Neutrophil (primary cell): ENCODE data around the gene ZFP91.
"Not testable (repeated sequence)": the region's sequence is repeated elsewhere in the genome, so short reads cannot be mapped to it uniquely, and the experiment has no call there.

ENCODE experiments used
- H3K27ac ChIP-seq: fragments of 200-600 bp; sonication (generic); 2 replicates; pipeline ENCODE4 v1.5.1; 2016; ENCODE audit warnings: mild to moderate bottlenecking, moderate library complexity
- H3K27me3 ChIP-seq: fragments of 200-600 bp; sonication (generic); 2 replicates; pipeline ENCODE4 v1.6.0; 2016; ENCODE audit warnings: mild to moderate bottlenecking
- H3K36me3 ChIP-seq: fragments of 200-600 bp; sonication (generic); 2 replicates; pipeline ENCODE4 v1.5.1; 2017
- H3K4me1 ChIP-seq, 2 experiments: fragments of 200-600 bp in 1 of 2; sonication (generic) in 1 of 2; 1 replicate in 1 of 2; 2 replicates in 1 of 2; pipeline versions ENCODE4 v1.5.1 to v1.6.1; 2013 to 2016; ENCODE audit warnings: low read depth in 1 of 2, low read length in 1 of 2, mild to moderate bottlenecking in 1 of 2, moderate library complexity in 1 of 2; ENCODE audit not compliant: control insufficient read depth in 1 of 2, insufficient read depth in 1 of 2
- H3K4me3 ChIP-seq, 2 experiments: fragments of 200-600 bp in 1 of 2; sonication (generic) in 1 of 2; 1 replicate in 1 of 2; 2 replicates in 1 of 2; pipeline ENCODE4 v1.5.1; 2013 to 2016; ENCODE audit warnings: low read depth in 1 of 2, low read length in 1 of 2, mild to moderate bottlenecking in 1 of 2, moderate library complexity in 1 of 2
- H3K9me3 ChIP-seq: fragments of 200-600 bp; sonication (generic); 2 replicates; pipeline ENCODE4 v1.5.1; 2016
- CTCF ChIP-seq: fragments of 200-600 bp; sonication (generic); IDR thresholded peaks from 2 replicates; pipeline ENCODE4 v1.5.1; 2016; ENCODE audit warnings: antibody characterized with exemption

Gene ZFP91

GRCh38 chr11:58560842-58561241 lies 18.0 kb upstream of the ZFP91 start:
- no peak for TF ChIP-seq CTCF
- H3K36me3 ChIP-seq: peaks cover 17% of the 10 kb centered on the region
- H3K27me3 ChIP-seq: no peaks in the 10 kb centered on the region
- H3K27ac ChIP-seq: no peak overlapping the region
- no peaks in the 10 kb centered on the region for H3K4me1 ChIP-seq
- H3K9me3 ChIP-seq: no peaks in the 10 kb centered on the region
- no peak overlapping the region for H3K4me3 ChIP-seq

- H3K27ac ChIP-seq: no peak overlapping the region
- no peaks in the 10 kb centered on the region for H3K9me3 ChIP-seq
- no peak overlapping the region for H3K4me3 ChIP-seq
- no peaks in the 10 kb centered on the region for H3K4me1 ChIP-seq
- TF ChIP-seq CTCF: no peak
- peaks cover 18% of the 10 kb centered on the region for H3K36me3 ChIP-seq
- no peaks in the 10 kb centered on the region for H3K27me3 ChIP-seq
Observed at GRCh38 chr11:58561394-58562098, 17.3 kb upstream of the ZFP91 start.

GRCh38 chr11:58562375-58562800 lies 16.5 kb upstream of the ZFP91 start:
- TF ChIP-seq CTCF: no peak
- peaks cover 22% of the 10 kb centered on the region for H3K36me3 ChIP-seq
- H3K27me3 ChIP-seq: no peaks in the 10 kb centered on the region
- H3K9me3 ChIP-seq: no peaks in the 10 kb centered on the region
- no peak overlapping the region for H3K27ac ChIP-seq
- H3K4me1 ChIP-seq: no peaks in the 10 kb centered on the region
- H3K4me3 ChIP-seq: no peak overlapping the region

GRCh38 chr11:58564231-58564630 lies 14.6 kb upstream of the ZFP91 start:
- Histone ChIP-seq H3K4me1 (peaks cover 0 to 3% of the 10 kb centered on the region in 2 experiments), H3K27me3 (no peaks in the 10 kb centered on the region), H3K27ac (no peak overlapping the region), H3K9me3 (no peaks in the 10 kb centered on the region), H3K4me3 (no peak overlapping the region), H3K36me3 (peaks cover 34% of the 10 kb centered on the region)
- no peak for TF ChIP-seq CTCF

- Histone ChIP-seq H3K9me3 (no peaks in the 10 kb centered on the region), H3K36me3 (peaks cover 39% of the 10 kb centered on the region), H3K4me1 (peaks cover 0 to 3% of the 10 kb centered on the region in 2 experiments), H3K27ac (no peak overlapping the region), H3K4me3 (no peak overlapping the region), H3K27me3 (no peaks in the 10 kb centered on the region)
- peak; percentile 81 for TF ChIP-seq CTCF
Observed at GRCh38 chr11:58567889-58568512, 10.9 kb upstream of the ZFP91 start.

- H3K27ac ChIP-seq, H3K27me3 ChIP-seq, H3K4me3 ChIP-seq, H3K9me3 ChIP-seq: not testable (repeated sequence)
- peaks cover 41 to 47% of the 10 kb centered on the region in 2 experiments for H3K4me1 ChIP-seq
- peaks cover 19% of the 10 kb centered on the region for H3K36me3 ChIP-seq
Observed at GRCh38 chr11:58572906-58573305, 6.0 kb upstream of the ZFP91 start.
